Stimulated activated CD4-positive, alpha-beta T cell treated with anti-CD3 and anti-CD28 coated beads, Interleukin-15, amount 100 ng/mL, for 1 hour (primary cell): ENCODE measurements around the gene CYTH4.

ENCODE experiments used
- DNase-seq, 2 donors: peaks; one replicate each; pipeline ENCODE4 v3.0.0-alpha.2; 2020; ENCODE audit warnings: low read depth in 1 of 2, low spot score in 1 of 2

Gene CYTH4

DNA sequence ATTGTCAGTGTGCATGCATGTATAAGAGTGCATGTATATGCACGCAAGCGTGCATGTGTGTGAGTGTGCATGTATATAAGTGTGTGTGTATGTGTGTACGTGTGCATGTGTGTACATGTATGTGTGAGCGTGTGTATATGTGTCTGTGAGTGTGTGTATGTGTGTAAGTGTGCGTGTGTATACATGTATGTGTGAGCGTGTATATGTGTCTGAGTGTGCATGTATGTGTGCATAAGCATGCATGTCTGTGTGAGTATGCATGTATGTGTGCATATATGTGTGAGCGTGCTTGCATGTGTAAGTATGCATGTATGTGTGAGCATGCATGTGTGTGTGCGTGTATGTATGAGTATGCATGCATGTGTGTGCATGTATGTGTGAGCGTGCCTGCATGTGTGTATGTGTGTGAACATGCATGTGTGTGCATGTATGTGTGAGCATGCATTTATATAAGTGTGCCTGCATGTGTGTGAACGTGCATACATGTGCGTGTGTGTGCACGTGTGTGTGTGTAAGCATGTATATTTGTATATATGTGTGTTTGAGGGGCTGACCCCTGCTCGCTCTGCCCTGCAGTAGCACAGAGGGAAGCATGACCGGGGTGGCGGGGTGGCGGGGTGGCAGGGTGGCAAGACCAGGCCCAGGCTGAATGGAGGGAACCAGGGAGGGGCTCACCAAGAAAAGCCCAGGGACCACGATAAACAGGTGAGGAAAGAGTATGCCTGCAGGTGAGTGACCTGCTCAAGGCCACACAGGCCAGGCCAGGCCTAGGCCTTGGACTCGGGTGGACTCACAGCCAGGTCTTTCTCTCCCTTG is 26.3 kb downstream of the CYTH4 start:
- no peak for DNase-seq

DNA sequence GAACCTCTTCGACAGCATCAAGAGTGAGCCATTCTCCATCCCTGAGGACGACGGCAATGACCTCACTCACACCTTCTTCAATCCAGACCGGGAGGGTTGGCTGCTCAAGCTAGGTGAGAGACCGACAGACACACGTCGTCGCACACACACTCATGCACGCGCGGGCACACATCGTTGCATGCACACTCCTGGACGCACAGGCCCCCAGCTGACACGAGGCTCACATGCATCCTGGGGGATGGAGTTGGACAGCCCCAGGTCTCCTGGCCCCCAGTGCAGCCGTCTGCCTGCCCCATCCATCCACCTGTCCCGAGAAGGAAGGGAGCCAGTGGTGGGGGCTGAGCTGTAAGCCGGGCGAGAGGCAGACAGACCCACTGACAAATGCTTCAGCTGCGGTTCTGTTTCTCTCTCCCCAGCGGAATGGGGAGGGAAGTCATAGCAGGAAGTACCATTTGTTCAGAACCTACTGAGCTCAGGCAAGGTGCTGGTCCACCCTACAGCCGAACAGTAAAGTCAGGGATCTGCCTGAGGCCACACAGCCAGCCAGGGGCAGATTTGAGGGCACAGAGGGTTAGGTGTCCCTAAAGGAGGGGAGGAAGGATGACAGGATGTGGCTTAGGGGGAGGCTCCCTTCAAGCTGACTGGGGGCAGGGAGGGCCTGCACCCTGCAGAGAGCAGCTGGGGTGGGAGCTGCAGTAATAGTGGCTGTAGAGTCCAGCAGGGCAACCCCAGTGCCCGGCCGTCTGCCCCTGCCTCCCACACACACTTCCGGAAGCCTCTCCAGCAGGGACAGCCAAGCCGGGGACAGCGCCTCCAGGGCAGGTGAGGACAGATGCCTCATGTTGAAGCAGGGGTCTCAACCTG is 27.1 kb downstream of the CYTH4 start:
- DNase-seq: no peak

DNA sequence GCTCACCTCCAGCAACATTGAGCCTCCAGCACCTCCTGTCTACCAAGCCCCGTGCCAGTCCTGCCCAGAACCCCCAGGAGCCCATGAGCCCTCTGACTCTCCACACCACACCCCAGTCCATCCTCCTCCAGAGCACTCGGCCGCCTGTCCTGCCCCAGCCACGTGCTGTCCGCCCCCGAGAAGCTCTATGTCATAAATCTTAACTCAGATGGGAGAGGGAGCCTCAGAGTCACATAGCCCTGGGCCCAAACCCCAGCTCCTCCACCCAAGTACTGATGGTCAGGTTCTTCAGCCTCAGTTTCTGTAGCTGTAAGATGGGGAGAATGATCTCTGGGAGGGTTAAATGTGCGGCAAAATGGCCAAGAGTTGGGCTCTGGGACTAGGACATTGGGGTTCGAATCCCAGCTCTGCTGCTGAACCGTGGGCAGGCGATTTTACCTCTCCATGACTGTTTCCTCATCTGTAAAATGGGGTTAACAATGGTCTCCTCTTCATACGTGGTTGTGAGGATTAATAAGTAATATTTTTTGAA is 27.8 kb downstream of the CYTH4 start:
- DNase-seq: no peak

DNA sequence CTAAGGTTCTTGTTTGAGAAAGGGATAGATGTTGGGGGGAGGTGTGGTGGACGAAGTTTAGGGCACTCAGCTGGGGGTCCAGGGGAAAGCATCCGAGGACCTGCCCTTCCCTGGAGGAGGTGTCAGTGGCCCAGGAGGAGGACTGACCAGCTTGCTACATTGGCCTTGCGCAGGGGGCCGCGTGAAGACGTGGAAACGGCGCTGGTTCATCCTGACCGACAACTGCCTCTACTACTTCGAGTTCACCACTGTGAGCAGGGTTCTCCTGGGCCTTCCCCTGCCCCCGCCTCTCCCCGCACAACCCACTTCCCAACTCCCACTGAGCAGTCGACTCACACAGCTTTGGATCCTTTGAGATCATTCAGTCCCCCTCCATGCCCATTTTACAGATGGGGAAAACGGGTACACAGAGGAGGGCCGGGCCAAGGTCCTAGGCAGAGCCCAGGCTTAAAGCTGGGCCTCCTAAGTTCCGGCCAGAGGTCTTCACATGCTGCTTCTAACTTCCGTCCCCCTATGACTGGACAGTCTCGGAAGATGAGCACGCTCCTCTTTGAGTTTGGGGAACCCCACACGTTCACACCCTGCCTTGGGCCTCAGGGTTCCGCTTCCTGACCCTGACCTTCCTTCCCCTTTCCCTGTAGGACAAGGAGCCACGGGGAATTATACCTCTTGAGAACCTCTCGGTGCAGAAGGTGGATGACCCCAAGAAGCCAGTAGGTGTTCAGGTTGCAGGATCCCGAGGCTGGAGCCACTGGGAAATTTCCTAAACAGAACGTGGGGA is 28.7 kb downstream of the CYTH4 start:
- DNase-seq: no peak

DNA sequence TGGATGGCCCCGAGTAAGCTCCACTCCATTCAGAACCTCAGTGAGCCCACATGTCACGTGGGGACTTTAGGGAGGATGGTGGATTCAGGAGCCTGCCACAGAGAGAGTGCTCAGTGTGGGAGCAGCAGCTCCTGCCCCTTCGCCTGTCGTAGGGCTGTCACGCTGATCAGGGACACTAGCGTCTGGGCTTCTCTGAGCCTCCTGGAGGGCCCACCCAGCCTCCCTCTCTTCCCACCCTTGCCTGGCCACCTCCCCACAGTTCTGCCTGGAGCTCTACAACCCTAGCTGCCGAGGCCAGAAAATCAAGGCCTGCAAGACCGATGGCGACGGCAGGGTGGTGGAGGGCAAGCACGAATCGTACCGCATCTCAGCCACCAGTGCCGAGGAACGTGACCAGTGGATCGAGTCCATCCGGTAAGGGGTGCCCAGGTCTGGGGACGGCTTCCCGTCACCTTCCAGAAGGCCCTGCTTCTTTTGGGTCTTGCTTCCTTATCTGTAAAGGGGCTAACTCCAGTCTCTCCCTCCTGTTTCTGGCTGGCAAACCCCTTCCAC is 29.5 kb downstream of the CYTH4 start:
- DNase-seq: no peak

DNA sequence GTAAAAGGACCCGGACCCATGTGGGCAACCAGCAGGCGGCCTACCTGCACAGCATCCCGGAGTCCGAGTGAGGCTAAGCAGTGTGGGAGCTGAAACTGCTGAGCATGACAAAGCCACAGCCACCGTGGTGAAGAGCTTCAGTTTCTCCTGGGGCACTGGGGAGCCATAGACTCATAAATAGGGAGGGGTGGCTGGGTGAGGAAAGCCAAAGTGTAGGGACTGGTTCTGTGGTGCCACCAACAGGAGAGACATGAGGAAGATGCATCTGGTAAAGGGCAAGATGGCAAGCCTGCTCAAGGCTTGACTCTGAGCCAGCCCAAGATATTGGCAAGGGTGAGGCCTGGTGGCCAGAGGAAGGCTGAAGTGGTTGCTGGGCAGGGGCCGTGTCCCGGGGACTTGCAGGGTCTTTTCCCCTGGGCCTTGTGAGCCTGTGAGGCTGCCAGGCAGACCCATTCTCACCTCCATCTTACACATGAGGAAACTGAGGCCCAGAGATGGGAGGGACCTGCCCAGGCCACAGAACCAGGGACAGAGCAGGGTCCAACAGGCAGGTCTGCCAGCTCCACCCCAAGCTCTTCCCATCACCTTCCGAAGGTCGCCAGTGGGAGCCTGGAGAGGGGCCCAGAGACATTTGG is 30.4 kb downstream of the CYTH4 start:
- no peak for DNase-seq

DNA sequence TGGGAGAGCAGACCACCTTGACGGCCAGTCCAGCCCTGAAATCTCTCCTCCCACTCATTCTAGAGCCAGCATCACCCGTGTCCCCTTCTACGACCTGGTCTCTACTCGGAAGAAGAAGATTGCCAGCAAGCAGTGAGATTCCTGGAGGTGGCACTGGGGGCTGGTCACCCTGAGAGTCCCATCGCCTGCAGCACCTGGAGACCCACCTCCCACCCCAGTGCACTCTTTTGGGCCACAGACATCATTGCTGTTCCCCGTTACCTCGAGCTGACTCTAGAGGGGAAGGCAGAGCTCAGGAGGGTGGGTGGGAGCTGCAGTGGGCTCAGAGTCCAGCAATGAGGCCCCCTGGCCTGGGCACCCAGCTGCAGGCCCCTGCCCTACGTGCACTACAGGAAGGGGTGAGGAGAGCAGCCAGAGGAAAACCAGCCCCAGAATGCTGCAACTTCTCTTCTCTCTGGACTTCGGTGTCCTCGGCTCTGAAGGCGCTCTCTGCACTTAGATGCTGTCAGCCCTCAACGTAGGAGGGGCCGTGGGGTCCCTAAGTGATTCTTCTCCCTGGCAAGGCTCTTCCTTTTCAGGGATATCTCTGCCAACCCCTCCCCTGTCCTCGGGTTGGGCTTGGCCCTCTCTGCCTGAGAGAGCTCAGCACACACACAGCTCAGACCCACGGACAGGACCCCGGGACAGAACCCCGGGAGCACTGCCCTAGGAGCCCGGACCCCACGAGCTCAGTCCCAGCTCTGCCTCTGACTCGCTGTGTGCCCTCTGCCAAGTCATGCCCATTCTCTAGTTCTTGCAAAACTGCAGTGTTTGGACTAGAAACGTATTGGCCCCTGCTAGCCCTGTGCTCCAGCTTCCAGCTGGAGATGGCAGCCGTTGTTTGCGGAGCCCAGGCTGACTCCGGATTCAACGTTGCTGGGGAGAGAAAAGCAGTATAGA is 31.3 kb downstream of the CYTH4 start:
- no peak for DNase-seq

DNA sequence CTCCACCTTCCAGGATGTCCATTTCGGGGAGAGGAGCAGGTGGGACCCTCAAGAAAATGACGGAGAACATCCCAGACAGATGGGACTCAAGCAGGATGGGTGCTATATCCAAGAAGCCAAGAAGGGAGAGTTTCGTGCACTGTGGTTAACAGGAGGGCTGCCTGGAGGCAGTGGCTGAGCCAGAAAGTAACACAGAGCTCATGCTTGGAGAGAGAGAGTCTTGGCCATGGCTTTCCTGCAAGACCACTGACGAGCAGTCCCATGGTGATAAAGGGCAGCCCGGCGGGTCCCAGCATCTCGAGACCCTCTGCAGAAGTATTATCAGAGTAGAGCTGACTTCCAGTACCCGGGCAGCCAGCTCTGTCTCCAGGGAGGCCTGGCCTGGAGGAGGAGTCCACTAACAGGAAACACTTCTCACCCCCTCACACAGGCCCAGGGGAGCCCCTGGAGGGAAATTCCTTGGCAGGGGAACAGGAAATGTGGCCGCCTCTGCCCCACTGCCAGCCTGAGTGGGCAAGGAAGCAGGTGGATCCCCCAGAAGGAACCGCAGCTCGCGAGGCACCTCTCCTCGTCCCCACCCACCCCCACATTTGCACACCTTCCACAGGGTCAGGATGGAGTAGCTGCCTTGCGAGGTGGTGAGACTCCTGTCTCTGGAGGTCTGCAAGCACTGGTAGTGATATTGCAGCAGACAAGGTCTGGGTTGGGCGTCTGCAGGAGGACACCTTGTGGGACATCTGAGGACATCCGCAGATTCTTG is 32.2 kb downstream of the CYTH4 start:
- no peak for DNase-seq

DNA sequence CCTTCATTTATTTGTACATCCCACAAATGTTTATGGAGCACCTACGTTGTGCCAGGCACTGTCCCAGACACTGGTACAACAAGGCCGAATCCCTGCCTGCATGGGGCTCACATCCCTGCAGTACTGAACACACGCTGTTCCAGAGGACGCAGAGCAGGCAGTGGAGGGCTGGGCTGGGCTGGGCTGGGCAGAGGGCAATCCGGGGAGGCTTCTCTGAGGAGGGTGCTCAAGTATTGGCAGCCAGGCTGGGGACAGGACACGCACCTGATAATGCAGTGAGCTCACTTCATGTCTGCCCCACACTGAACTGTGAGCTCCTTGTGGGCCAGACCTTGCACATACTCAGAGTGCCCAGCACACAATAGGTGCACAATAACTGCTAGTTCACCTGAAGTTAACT is 34.1 kb downstream of the CYTH4 start:
- no peak for DNase-seq

DNA sequence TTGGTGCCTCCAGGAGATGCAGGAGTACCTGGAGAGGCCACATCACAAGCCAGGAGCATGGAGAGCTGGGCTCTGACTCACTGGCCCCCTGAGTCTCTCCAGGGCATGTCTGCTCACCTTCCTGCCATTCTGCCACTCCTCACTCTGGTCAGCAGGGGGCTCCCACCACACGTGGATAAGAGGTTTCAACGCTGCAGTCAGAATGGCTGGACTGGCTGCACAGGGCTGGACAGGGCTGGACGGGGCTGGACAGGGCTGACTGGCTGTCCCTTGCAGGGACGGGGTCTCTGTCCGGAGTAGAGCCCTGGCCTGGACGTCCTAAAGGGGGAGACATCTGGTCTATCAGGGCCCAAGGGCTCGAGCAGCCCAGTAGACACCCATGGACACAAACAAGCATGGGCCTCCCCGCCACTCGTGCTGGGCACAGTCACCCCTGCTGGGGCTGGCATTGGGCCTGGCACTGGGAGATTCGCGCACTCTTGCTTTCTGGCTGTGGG is 34.6 kb downstream of the CYTH4 start:
- DNase-seq: peak; percentile 48 to 55

DNA sequence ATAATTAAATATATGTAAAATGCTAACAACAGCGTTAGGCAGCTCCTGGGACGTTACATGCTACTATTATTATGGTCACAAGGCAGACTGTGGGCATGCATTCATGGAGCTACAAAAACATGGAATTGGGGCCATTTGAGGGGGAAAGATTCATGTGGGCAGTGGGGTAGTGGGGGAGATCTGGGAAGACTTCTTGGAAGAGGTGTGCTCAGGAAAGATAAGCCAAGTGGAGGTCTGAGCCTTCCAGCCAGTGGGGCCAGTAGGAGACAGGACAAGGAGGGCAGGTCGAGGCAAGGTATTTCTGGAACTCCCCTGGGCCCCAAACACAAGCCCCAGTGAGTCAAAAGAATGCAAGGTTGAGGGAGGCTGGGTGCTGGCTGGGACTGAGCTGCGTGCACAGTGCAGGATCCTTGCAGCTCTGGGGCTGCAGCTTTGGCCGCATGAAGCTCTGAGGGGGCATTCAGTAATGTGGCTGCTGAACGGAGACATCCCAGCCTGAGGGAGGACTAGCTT is 35.4 kb downstream of the CYTH4 start:
- no peak for DNase-seq

DNA sequence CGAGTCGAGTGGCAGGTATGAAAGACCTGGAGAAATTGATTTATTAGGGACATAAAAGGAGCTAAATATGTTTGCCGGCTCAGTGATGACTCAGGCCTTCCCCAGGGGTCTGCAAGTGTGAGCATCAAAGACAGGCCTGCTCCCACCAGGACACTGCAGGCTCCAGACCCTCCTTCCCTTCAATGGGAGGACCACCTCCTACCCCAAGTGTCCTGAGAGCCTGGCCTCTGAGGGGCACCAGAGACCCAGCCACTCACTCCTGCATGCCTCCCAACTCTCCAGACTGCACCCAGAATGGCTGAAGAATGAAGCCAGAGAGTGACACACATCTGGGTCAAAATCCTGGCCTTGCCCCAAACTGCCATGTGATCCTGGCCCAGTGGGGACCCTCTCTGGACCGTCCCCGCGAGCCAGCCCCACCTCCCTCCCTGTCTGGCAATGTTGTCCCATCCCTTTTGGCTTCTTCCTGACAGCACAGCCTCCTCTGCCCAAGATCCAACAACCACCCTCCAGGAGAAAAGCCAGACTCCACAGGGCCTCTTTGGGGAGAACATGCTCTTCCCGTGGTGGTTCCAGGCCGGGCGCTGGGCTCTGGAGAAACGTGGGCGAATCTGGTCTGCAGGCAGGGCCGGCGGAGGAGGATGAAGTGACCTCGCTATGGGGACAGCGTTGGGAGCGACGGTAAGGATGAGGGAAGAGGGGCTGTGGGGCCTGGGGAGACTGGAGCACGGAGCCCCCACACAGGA is 36.2 kb downstream of the CYTH4 start:
- no peak for DNase-seq

DNA sequence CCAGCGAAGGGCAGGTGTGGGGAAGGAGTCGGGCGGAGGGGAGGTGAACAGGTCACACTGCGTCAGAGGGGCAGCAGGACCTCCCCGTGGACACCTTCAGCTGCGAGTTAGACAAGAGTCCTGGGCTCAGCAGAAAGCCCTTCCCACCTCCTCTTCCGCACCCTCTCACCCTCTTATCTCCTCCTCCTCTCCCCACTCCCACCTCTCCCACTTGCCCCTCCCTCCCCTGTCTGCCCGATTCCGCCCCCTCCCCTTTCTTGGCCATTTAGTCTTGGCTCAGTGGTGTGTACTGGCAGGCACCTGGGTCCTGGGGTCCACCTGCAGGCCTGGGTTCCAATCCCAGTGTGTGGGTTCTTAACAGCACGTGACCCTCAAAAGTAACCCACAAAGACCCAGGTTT is 37.2 kb downstream of the CYTH4 start:
- DNase-seq: no peak

DNA sequence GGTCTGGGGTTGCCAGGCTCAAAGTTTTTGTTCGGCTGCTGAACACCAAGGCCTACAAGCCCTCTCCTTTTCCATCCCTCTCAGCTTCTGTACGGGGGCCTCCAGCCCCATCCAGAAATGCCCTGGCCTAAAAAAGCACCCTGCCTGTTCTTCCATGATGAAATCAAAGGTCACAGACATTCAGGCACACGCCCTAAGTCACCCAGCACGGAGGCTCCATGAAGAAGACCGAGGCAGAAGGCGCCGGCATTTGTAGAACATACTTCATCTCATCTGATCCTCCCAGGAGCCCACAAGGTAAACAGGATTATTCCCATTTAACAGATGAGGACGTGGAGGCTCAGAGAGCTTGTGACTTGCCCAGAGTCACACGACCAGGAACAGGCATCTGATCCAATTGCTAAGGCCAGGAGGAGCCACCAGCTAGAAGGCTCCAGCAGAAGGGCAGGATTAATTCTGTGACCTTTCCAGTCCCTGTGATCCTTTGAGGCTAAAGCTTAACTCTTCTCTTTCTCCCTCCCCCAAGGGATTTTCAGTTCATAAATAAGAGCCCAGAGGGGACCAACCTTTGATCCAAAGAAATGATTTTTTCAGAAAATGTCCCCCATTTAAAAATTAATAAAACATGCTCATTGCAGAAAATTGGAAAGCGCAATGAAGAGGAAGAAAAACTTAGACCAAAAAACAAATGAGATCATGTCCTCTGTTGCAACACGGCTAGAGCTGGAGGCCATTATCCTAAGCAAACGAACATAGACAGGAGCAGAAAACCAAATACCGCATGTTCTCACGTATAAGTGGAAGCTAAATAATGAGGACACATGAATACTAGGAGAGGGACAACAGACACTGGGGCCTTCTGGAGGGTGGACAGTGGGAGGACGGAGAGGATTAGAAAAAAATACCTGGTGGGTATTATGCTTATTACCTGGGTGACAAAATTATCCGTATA is 38.7 kb downstream of the CYTH4 start:
- DNase-seq: no peak

DNA sequence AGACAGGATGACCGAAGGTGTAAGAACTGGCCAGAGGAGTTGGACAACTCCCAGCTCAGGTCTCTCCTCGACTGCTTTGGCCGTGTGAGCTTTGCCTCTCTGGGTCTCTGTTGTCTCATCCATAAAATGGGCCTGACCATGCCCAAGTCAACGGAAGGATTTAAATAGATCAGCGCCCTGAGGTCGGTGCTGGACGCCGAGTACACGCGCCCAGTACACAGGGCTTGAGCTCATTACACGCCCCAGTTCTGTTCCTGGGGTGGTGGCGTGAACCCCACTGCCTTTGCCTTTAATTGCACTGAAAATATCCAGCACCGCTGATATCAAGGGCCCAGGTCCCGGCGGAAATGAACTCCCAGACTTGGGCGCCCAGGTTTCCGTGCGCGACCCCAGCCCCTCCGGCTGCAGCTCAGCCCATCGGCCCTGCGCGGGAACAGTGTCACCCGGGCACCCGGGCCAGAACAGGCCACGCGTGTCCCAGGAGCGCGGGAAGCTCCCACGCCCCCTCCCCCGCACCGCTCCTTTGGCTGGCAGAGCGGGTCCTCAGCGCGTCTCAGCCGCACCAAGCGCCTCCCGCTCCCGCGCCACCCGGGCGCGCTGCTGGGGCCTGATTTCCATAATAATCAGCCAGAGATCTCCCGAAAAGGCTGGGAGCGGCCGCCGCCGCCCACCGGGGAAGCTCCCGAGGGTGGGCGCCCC is 42.2 kb downstream of the CYTH4 start:
- DNase-seq: no peak

DNA sequence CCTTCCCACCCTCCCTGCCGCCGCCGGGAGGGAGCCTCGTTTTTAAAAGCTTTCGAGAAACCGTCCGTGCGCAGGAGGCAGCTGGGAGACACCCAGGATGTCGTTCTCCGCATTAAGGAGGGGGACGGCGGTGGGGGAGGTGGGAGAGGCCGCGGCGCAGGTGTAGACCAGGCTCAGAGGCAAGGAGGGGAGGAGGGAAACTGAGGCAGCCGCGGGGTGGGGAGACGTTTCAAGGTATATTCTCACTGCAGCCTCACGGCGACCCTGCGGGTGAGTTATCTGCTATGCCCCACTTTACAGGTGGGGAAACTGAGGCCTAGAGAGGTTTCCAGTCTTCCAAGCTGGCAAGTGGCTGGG is 42.7 kb downstream of the CYTH4 start:
- DNase-seq: no peak
